Neural crest cell (in vitro differentiated cells): ENCODE results near the gene NR1H3. TPM values are rescaled to one million over a fixed set of nuclear protein-coding genes. Genes with fewer than 3 reads are reported as not detected.

Experiments used
- DNase-seq: peaks from one replicate; pipeline ENCODE4 v3.0.0; 2021; ENCODE audit warnings: low read depth, mixed read lengths, low spot score
- H3K27ac Mint-ChIP-seq: one replicate; pipeline ENCODE4 v1.8.0; 2021; ENCODE audit warnings: mild to moderate bottlenecking, mixed read lengths; ENCODE audit not compliant: unreplicated experiment
- H3K27me3 Mint-ChIP-seq: 2 replicates; pipeline ENCODE4 v1.8.0; 2021; ENCODE audit warnings: low read depth, mild to moderate bottlenecking, mixed read lengths
- H3K36me3 Mint-ChIP-seq: 2 replicates; pipeline ENCODE4 v1.8.0; 2021; ENCODE audit warnings: low read depth, mild to moderate bottlenecking, mixed read lengths
- H3K4me1 Mint-ChIP-seq: 2 replicates; pipeline ENCODE4 v1.8.0; 2021; ENCODE audit warnings: mixed read lengths
- H3K4me3 Mint-ChIP-seq: one replicate; pipeline ENCODE4 v1.8.0; 2021; ENCODE audit warnings: mild to moderate bottlenecking, mixed read lengths
- H3K9me3 Mint-ChIP-seq: 2 replicates; pipeline ENCODE4 v1.8.0; 2021; ENCODE audit warnings: mixed read lengths
- total RNA-seq: library from RNA; stranded (reverse); gene quantifications from 2 replicates; pipeline ENCODE4 v1.2.1, GENCODE V29; 2021
- TF ChIP-seq, protein P1 (sequence below): fragments of 200-600 bp; sonication (generic); conservative IDR thresholded peaks from 2 replicates; pipeline ENCODE4 v1.5.0; 2021; ENCODE audit warnings: antibody characterized with exemption, mild to moderate bottlenecking

The NR1H3 gene
- total RNA-seq, 1 donor from 2014 or later = 15.2 TPM

DNA sequence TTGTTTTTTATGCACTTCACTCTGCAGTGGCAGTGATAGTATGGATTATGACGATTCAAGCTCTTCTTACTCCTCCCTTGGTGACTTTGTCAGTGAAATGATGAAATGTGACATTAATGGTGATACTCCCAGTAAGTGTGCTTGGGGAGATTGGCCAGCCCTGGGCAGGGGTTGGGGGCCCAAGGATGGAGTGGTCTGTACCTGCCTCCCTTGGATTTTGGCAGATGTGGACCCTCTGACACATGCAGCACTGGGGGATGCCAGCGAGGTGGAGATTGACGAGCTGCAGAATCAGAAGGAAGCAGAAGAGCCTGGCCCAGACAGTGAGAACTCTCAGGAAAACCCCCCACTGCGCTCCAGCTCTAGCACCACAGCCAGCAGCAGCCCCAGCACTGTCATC is 26.4 kb downstream of the NR1H3 start:
- no peaks in the 10 kb centered on the region for H3K4me1 Mint-ChIP-seq
- no peaks in the 10 kb centered on the region for H3K27me3 Mint-ChIP-seq
- H3K9me3 Mint-ChIP-seq = no peaks in the 10 kb centered on the region
- H3K4me3 Mint-ChIP-seq = no peak overlapping the region
- no peak for DNase-seq
- H3K36me3 Mint-ChIP-seq = peaks cover 7% of the 10 kb centered on the region
- TF ChIP-seq, protein P1, sequence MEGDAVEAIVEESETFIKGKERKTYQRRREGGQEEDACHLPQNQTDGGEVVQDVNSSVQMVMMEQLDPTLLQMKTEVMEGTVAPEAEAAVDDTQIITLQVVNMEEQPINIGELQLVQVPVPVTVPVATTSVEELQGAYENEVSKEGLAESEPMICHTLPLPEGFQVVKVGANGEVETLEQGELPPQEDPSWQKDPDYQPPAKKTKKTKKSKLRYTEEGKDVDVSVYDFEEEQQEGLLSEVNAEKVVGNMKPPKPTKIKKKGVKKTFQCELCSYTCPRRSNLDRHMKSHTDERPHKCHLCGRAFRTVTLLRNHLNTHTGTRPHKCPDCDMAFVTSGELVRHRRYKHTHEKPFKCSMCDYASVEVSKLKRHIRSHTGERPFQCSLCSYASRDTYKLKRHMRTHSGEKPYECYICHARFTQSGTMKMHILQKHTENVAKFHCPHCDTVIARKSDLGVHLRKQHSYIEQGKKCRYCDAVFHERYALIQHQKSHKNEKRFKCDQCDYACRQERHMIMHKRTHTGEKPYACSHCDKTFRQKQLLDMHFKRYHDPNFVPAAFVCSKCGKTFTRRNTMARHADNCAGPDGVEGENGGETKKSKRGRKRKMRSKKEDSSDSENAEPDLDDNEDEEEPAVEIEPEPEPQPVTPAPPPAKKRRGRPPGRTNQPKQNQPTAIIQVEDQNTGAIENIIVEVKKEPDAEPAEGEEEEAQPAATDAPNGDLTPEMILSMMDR = no peak
- H3K27ac Mint-ChIP-seq = no peak overlapping the region

DNA sequence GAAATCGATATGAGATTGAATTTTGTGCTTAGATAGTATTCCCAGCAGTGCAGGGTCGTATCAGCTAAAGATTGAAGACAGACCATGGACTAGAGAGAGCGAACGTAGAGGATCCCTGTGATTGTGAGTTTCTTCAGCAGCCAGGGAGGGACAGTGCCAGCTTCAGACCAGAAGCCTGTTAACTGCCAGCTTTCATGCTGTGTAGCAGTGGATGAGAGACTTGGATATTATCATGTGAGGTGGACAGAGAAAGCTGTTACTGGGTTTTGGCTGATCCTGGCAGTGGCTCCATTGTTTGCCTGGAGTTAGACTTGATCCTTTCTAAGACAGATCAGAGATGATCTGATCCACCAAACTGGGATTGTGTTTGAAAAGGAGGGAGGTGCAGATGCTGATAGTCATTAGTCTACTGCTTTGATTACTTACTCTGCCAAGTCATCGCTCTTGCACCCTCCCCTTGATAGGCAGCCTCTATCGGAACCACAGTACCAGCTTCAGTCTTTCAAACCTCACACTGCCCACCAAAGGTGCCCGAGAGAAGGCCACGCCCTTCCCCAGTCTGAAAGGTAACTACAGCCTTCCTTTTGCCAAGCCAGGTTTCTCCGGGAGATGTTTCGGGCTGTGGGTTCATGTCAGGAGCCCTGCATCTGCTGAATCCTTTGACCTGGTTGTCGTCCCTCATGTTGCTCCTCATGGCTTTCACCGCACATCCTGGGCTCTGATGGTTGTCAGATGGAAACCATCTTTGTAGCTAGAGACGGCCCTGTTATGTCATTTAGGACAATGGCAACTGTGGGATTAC is 28.4 kb downstream of the NR1H3 start:
- Mint-ChIP-seq H3K36me3 (peaks cover 13% of the 10 kb centered on the region), H3K4me1 (no peaks in the 10 kb centered on the region), H3K27me3 (no peaks in the 10 kb centered on the region), H3K27ac (no peak overlapping the region), H3K4me3 (no peak overlapping the region), H3K9me3 (no peaks in the 10 kb centered on the region)
- no peak for DNase-seq
- TF ChIP-seq, protein P1 = no peak

DNA sequence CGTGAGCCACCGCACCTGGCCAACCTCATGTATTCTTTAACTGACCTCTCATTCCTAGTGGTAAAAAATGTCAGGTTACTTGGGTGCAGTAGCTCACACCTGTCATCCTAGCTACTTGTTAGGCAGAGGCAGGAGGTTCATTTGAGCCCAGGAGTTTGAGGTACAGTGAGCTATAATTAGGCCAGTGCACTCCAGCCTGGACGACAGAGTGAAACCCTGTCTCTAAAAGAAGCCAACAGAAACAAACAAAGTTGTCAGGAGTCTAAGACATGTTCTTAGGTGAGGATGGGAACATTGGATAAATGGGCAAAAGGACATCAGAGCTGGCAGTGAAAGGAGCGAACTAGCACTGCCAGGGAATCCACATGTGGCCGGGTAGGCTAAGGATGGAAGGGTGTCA is 30.3 kb downstream of the NR1H3 start:
- DNase-seq = no peak
- H3K9me3 Mint-ChIP-seq = no peaks in the 10 kb centered on the region
- no peak overlapping the region for H3K27ac Mint-ChIP-seq
- TF ChIP-seq, protein P1 = no peak
- no peak overlapping the region for H3K4me3 Mint-ChIP-seq
- H3K36me3 Mint-ChIP-seq = peaks cover 16% of the 10 kb centered on the region
- H3K27me3 Mint-ChIP-seq = no peaks in the 10 kb centered on the region
- H3K4me1 Mint-ChIP-seq = no peaks in the 10 kb centered on the region

DNA sequence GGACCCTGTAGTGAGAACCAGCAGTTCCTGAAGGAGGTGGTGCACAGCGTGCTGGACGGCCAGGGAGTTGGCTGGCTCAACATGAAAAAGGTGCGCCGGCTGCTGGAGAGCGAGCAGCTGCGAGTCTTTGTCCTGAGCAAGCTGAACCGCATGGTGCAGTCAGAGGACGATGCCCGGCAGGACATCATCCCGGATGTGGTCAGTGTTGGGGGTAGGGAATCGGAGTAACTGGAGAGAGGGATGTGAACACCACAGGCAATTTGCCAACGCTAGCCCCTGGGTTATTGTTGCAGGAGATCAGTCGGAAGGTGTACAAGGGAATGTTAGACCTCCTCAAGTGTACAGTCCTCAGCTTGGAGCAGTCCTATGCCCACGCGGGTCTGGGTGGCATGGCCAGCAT is 32.1 kb downstream of the NR1H3 start:
- TF ChIP-seq, protein P1 = no peak
- Mint-ChIP-seq H3K9me3 (no peaks in the 10 kb centered on the region), H3K27me3 (no peaks in the 10 kb centered on the region), H3K4me3 (no peak overlapping the region), H3K36me3 (peaks cover 8% of the 10 kb centered on the region), H3K4me1 (no peaks in the 10 kb centered on the region), H3K27ac (no peak overlapping the region)
- no peak for DNase-seq

DNA sequence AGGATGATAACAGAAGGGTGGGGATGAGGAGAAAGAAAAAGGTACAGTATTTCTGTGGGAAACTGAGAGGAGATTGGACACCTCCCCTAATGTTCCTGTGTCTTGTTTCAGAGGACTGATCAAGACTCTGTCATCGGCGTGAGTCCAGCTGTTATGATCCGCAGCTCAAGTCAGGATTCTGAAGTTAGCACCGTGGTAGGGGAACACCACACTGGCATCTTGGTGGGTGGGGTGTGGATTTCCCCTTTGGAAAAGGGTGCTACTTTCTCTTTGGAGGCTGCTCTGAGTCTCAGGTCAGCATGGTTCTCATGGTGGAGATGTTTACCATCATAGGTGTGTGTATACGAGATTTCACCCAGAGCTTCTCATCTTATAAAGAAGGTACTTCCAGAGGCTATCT is 37.6 kb downstream of the NR1H3 start:
- no peaks in the 10 kb centered on the region for H3K4me1 Mint-ChIP-seq
- TF ChIP-seq, protein P1 = no peak
- no peak overlapping the region for H3K4me3 Mint-ChIP-seq
- no peak for DNase-seq
- H3K36me3 Mint-ChIP-seq = peaks cover 36% of the 10 kb centered on the region
- H3K27me3 Mint-ChIP-seq = no peaks in the 10 kb centered on the region
- H3K27ac Mint-ChIP-seq = no peak overlapping the region
- H3K9me3 Mint-ChIP-seq = peaks cover 8% of the 10 kb centered on the region
